ENCODE results near the gene TNIK.

Gene TNIK

DNA sequence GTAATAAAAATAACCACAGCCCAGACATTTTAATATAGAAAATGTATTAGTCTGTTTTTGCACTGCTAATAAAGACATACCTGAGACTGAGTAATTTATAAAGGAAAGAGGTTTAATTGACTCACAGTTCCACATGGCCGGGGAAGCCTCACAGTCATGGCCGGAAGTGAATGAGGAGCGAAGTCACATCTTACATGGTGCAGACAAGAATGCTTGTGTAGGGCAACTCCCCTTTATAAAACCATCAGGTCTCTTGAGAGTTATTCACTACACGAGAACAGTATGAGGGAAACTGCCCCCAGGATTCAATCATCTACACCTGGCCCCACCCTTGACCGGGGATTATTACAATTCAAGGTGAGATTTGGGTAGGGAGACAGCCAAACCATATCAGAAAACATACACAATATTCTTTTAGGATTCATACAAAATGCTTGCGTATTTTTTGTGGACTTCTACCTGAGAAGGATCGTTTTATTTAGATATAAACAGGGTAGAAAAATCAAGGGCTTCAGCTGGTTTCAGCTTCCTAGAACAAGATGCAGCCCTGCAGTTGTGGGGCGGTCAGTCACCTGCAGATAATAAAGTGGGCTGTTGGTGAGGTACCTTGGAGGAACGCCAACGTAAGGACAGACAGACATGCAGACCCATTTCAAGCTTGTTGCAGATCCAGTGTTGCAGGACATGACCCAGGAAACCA, 101.9 kb downstream of the TNIK start:
- no peak for ATAC-seq
- no peak for DNase-seq

DNA sequence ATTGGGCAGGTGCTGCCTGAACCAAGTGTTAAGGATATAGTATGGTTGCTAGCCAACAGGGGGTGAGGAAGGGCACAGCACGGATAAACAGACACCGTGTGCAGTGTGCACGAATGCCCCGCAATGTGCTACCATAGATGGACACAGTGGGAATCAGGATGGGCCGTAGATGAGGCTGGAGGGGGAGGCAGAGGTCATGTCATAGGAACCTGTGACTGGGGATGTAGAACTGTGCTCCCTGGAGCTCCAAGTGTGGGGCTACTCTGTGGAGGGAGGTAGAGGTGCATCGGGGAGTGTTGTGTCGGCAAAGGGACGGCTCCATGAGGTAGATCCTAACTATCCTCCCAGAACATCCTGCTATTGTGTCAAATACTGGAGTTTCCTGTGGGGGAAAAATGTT, 102.5 kb downstream of the TNIK start:
- DNase-seq = no peak

DNA sequence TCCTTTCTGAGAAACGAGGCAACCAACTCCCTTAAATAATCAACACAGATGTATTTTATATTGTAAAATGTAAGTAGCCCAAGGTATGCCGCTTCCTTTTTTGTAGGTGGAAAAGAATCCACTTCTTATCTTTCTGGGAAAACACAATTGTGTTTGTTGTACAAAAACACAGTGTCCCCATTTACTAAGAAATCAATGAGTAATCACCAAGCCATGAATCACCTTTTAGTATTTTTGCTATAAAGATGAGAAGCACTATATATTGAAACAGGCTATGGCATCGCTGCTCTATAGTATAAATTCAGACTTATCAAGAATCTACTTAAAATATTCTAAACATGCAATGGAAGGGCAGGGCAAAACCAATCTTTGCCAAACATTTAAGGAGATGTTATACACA, 104.0 kb downstream of the TNIK start:
- DNase-seq (no peak), ATAC-seq (no peak)

More for the DNA sequence above, 102.5 kb downstream of the TNIK start:
- ATAC-seq = no peak

DNA sequence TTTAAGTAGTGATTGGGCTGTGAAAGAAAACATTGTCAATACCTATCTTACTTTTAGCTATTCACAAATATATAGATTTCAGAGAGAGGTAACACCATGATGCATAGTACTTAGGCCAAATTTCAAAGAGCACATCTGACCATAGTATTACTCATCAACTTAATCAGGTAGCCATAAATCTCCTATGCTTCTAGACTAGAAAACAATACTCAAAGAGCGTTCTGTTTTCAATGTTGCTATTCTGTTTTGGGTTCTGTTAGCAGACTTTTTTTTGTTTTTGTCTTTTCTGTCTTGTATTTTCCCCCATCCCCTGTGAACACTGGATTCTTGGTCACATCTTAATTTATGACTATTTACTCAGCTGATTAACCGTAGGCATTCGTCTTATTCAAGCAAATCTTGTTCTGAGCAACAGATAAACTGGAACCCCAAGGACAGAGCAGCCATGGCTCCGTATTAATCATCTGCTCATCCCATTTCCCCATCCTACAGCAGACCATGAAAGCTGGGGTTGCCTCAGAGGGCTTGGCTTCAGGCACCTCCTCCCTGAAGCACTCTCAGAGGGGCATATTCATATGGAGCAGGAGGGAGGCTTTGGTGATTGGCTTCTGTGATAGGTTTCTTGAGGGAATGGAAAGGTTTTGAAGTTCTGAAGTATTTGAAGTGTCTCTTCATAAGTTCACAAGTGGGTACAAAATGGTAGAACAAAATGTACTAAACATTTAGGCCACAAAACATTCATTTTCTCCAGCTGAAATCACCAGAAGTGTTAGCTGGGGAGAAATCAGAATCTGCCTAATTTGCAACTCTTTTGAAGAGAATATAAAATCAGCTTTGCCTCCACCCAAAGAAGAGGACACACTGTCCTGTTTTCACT, 105.3 kb downstream of the TNIK start:
- ATAC-seq (peak; percentile 40), DNase-seq (no peak)

DNA sequence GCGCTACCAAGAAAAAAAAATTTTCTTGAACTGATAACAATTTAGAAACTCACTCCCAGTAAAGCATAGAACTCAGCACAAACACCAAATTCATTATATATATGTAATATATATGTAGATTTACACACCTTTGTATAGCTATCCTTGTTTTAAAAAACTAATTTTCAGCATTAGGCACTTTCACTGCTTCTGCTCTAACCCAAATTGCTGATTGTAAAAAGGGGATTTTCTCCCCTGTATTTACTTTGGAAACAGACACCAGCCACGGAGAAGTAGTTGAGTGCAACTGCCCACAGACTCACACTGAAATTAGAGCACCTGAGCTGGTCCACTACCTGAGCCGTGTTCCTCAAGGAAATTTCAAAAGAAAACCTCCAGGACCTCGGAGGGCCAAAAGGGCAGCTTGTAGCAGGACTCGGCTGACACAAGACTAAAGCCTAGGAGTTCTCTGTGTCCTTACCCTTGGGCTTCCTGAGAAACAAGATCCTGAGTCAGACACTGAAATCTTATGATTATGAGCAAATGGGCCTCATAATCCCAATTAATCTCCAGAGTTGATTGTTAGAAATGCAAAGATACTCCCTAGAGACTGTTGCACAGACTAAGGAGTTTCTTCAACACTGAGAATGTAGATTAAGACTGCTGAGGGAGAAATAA, 106.0 kb downstream of the TNIK start:
- no peak for ATAC-seq
- no peak for DNase-seq

DNA sequence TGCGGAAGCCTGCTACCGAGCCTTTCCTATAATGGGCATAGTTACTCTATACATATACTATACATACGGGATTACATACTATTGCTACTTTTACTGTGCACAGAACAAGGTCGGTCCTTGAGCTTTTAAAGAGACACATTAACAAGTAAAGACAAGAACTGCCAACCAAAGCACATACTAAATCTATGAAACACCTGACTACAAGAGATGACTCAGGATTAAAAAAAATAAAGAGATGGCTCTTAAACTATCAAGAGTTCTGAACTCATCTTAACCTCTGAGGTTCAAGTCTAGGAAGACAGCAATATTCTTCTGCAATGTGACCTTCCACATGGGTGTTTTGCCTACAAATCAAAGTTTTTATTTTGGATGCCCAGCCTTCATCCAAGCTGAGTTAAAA, 106.8 kb downstream of the TNIK start:
- DNase-seq (no peak), ATAC-seq (no peak)

DNA sequence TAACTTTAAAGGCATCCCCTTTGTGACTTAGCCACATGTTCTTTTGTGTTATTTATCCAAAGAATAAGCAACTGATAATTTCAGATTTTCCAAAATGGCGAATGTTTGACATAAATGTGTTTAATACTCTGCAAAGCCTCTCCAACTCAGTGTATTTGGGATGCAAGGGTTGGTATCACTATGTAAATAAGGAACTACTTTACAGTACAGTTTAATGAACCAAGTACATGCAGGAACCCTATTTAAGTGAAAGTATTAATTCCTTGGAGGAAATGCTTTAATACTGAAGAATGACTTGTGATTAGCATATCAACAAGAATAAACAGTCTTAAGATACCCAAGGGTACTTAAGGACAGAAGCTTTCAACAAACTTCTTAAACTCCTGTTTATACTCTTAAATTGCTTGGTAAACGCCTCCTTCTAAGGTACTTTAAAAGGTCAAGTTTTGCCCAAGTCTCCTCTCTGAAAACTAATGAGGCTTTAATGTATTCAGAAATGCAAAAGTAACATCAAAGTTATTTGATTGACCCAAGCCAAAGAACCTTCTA, 107.7 kb downstream of the TNIK start:
- no peak for ATAC-seq

DNA sequence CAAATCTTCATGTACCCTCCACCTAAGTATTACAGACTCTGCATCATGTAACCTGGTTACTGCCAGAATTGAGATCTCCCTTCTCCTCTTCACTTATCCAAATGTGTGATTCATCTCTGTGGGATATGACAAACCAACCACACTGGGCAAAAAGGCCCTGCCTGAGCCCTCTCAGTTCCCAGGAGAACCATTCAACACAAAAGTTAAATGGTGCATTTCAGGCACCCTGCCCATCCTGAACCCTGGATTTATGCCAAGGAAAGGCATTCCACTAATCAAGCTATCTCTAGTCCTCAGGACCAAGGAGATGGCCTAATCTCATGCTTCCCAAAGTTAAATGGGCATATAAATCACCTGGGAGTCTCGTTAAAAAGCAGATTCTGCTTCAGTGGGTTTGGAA, 108.5 kb downstream of the TNIK start:
- DNase-seq (no peak), ATAC-seq (peak; percentile 71)

More for the DNA sequence above, 107.7 kb downstream of the TNIK start:
- no peak for DNase-seq

DNA sequence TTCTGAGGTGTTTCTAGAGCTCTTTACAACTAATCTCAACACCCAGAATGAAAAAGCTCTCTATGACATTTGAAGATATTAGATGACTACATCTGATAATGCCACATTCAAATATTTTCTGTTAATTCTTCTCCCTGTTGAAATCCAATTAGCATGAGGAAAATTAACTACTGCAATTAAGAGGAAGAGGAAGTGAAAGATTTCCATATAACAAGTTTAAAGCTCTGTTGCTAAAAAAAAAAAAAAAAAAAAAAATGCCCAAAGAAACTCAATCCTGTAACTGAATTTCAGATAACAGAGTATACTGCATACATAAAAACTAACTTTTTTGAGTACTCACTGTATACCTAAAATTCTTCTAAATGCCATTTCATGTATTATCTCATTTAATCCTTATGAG, 109.8 kb downstream of the TNIK start:
- DNase-seq (no peak), ATAC-seq (no peak)

DNA sequence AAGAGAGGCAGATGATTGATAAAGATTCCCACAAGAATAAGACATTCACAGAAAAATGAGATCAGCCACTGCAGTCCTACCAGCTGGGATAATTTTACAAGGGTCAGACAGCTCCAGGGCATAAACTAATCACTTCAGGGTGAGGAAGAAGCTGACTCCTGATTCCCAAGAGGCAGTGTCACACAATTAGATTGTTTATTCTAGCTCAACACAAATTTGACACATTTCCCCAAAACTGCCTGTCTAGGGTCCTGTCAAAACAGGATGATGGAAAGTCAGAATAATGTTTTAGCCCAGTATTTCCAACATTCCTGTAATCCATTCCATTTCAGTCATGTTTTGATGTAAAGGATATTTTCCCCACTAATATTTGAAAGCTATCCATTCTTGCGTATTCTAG, 110.8 kb downstream of the TNIK start:
- DNase-seq (no peak), ATAC-seq (no peak)

DNA sequence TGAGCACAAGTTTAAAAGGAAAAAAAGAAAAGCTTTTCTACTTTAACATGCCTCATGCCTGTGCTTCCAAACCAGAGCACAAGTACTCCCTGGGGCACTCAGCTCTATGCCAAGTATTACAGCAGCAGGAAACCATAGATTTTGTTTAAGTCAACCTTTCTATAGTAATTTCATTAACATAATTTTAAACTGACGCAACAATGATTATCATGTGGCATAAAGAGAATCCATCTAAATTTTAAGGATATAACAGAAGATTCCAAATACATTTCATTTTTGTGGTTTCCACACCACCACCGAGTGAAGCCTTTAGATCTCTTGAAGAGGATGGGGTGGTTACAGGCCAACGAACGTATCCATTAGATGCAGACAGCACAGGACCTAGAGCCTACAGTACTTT, 112.1 kb downstream of the TNIK start:
- no peak for DNase-seq
- no peak for ATAC-seq

DNA sequence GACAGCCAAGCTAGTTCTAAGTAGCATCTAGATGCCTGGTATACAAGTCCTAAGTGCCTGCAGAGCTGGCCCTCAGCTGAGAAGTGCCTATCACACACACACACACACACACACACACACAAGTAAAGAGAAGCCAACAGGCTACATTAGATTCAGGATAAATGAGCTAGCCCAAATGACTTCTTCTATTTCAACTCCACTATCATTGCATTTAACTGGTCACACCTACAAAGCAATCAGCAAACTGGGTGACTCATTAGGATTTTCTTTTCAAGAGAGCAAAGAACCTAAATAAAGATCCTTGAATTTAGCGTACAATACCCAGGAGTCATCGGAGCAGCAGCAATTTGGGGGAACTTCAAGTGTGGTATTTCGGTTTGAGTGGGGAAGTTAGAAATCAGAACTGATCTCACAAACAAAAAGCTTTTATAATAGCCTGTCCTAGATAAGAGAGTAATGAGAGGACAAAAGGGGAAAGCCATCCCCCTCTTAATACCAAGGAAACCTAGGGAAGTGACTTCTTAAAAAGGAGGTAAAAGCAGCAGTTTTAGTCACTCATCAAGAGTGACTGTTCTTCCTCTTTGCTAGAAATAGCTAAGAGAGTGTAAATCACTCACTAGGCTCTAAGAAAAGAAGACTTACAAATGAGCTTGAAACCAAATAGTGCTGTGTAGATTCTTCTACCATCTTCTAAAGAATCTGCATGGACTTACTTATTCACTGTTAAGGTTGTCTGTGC, 112.7 kb downstream of the TNIK start:
- ATAC-seq (peak; percentile 38), DNase-seq (no peak)

DNA sequence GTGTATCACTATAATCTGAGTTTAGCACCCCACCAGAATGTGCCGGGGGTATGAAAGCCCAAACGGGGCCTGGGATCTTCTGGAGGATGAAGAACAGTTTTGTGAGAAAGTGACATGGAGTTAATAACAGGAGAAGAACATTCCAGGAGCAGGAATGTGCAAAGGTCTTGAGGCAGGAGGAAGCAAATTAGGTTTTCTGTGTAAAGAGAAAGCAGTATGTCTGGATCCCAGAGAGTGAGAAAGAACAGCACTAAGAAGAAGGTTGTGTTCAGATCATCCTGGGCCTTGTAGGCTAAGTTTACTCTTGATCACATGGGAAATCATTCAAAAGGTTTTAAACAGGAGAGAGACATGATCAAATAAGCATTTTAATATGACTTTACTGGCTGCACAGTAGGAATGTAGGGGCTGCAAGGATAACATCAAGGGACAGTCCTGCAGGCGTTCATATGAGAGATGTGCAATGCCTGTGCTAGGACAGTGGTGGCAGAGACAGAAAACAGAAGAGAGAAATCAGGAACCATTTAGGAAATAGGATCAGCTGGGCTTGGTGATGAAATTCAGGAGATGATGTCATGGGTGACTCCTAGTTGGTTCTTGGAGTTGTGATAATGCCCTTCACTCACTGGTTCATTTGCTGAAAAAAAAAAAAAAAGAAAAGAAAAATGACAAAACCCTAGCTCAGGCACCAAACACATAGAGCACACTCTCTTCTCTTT, 113.5 kb downstream of the TNIK start:
- no peak for ATAC-seq
- no peak for DNase-seq

DNA sequence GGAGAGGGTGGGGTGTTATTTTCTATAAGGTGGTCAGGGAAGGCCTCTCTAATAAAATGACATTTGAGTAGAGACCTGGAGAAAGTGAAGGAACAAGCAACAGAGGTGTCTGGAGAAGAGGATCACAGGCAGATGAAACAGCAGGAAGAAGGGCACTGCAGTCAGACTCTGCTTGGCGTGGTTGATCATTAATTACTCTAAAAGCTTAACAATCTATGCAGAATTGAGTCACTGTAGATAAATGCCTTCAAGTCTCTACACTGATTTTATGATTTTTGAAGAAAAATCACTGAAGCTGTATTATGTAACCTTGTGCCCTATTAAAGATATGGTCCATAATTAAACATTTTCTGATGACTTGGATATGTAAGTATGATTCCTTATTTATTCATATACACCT, 114.2 kb downstream of the TNIK start:
- ATAC-seq = no peak
- no peak for DNase-seq

DNA sequence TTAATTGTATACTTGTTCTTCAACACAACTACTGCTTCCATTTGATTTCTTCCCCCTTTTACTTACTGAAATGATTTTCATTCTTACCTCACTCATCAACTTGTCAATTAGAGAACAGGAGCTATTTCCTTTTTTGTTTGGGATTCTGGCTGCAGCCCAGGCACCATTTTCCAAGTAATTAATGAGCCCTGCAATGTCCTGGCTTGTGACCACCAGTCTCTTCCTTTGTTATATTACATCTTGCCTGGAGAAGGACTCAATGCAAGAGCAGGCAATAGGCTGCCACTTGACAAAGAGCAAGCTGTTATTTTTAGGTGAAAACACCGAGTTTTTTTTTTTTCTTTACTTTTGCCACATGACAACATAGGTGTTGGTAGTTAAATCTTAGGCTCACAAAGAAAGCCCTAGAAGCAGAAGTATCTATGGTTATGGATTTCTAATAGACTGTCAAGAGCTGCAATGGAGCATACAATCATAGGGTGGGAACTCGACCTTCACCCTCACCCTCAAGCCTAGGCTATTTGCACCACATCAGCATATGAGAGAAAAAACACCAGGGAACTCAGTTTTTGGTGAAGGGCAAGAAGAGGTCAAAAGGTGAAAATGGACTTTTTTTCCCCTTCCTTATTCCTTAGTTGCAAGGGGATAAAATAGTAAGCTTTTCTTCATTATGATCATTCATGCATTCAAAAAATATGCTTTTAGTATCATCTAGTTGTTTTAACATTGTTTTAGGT, 114.9 kb downstream of the TNIK start:
- ATAC-seq (no peak), DNase-seq (no peak)

DNA sequence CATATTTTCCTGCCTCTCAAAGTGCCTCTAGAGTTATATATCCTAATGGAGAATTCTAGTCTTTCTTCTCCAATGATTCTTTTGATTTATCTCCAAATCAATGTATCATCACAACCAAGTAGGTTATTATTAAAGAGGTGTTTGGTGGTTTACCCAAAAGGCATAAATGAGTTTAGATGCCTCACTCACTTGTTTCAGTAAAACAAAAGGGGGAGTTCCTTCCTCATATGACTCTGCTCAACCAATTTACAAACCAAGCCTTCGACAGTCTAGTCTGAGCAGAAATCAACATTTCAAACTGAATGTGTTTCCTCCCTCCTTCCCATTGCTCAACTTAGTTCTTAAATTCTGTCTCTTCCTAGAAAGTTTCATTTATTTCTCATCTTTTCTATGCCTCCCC, 116.5 kb downstream of the TNIK start:
- ATAC-seq (no peak), DNase-seq (no peak)

DNA sequence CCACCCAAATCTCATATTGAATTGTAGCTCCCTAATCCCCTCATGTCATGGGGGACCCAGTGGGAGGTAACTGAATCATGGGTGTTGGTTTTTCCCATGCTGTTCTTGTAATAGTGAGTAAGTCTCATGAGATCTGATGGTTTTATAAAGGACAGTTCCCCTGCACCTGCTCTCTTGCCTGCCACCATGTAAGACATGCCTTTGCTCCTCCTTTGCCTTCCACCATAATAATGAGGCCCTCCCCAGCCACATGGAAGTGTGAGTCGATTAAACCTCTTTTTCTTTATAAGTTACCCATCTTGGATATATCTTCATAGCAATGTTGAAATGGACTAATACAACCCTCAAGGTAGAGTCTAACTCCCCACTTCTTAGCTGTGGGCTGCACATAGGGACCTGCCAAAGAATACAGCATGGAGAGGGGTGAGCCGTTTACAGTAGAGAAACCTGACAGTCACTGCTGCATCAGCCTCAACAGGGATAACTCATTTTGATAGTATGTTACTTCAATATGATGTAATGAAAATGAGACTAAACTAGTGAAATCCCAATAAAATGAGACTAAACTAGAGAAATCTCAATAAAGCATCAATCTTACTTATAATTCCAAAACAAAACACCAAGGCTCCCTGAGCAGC, 117.3 kb downstream of the TNIK start:
- ATAC-seq = no peak
- DNase-seq = no peak

DNA sequence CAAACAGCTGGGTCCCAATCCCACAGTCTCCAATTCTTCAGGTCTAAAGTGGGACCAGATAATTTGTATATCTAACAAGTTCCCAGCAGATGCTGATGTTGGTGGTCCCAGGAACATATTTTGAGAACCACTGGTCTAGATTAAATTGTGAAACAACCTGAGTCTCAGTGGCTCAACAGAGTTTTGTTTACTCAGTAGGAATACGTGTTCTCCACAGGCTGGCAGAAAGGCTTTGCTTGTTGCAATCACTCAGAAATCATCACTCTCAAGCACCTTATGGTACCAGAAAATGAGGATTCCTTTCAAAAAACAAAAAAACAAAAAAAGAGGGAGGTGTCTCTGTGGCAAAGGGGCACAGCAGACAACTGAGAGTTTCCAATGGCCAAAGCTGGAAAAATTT, 118.0 kb downstream of the TNIK start:
- ATAC-seq (no peak), DNase-seq (no peak)

DNA sequence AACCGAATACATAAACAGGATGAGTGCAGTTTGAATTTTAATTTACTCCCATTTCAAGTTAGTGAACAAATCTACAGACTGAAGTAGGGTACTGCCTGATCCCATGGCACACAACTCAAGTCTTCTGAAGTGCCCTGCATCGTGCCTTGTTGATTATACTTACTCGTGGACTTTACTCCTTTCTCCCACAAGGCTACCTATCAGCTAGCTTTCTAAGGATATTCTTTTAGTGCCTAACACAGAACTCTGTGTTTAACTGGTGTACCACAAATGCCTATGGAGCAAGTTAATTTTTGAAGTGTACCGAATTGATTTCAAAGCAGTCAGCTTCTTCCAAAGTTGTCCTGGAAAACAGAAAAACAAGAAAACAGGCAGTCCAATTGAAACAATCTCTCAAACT, 119.8 kb downstream of the TNIK start:
- DNase-seq (no peak), ATAC-seq (no peak)

DNA sequence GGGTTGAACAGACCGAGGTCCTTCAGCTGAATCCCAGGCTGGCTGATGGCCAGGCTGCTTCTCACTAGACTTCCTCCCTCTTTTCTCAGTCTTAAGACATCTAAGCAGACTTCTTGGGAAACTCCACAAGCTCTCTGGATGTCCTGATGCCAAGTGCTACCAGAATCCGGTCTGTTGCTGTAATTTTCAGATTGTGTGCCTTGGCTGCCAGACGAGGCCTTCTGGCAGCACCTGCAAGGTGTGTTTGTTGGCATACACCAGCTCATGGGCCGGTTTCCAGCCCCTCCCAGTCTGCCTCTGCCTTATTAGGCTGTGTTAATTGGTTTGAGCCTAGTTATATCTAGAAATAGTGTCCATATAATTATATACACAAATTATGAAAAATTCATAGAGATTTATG, 120.6 kb downstream of the TNIK start:
- no peak for DNase-seq
- ATAC-seq = no peak
